ENCODE data around the gene SNAI3. TPM values are rescaled to one million over a fixed set of nuclear protein-coding genes. Genes with fewer than 3 reads are reported as not detected.
A peak's percentile ranks its signal among the peaks of the same experiment; 100 is the strongest.

Gene SNAI3
- total RNA-seq, 1 experiment from 2014 or later = 9.1 TPM

DNA sequence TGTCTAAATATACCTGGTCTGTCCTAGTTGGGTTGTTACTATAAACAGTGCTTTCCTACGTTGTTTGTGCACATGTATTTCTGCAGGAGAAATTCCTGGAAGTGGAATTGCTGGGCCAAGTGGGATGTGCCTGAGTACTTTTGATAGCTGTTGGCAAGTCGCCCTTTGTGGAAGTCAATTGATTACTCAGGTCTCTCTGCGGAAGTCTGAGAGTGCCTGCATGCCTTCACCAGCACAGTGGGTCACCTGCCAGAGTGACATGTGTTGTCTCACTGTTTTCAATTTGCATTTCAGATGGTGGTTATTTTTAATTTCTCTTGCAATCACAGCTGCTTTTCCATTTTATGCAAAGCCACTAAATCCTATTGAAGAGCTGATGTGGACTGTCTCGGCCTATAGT, 21.2 kb downstream of the SNAI3 start:
- ChIA-PET POLR2A (no interaction called here), CTCF (interaction anchor here (0.9 to 1.5 kb wide), 2 partner anchors 10 to 20 kb away, joined by 3 to 4 read pairs; no protein-coding TSS in a partner anchor)
- ATAC-seq (no peak), DNase-seq (ENCODE audit: low spot score) (no peak)
- peaks cover 14% of the 10 kb centered on the region for H3K36me3 Mint-ChIP-seq
- H3K27me3 Mint-ChIP-seq (ENCODE audit: low read depth) = no peaks in the 10 kb centered on the region; the same call in 1 of the 2 replicates
- peaks cover 17% of the 10 kb centered on the region for H3K4me1 Mint-ChIP-seq
- TF ChIP-seq GTF2I (CRISPR knock-in tag; conservative IDR thresholded peaks at IDR 0.05) (no peak), CBFB (CRISPR knock-in tag; IDR thresholded peaks at IDR 0.05; ENCODE audit: low read depth) (no peak), TEAD1 (CRISPR knock-in tag; IDR thresholded peaks at IDR 0.05) (no peak), SOX15 (CRISPR knock-in tag; IDR thresholded peaks at IDR 0.05) (no peak), ZNF416 (CRISPR knock-in tag; IDR thresholded peaks at IDR 0.05) (no peak), ZNF138 (CRISPR knock-in tag; conservative IDR thresholded peaks at IDR 0.05) (no peak), ZNF317 (CRISPR knock-in tag; IDR thresholded peaks at IDR 0.05; ENCODE audit: borderline replicate concordance, low read depth) (no peak), PRRX2 (CRISPR knock-in tag; IDR thresholded peaks at IDR 0.05) (no peak), ETV6 (CRISPR knock-in tag; IDR thresholded peaks at IDR 0.05) (no peak), TP53 (CRISPR knock-in tag; IDR thresholded peaks at IDR 0.05) (no peak)
- TF ChIP-seq, protein P1, sequence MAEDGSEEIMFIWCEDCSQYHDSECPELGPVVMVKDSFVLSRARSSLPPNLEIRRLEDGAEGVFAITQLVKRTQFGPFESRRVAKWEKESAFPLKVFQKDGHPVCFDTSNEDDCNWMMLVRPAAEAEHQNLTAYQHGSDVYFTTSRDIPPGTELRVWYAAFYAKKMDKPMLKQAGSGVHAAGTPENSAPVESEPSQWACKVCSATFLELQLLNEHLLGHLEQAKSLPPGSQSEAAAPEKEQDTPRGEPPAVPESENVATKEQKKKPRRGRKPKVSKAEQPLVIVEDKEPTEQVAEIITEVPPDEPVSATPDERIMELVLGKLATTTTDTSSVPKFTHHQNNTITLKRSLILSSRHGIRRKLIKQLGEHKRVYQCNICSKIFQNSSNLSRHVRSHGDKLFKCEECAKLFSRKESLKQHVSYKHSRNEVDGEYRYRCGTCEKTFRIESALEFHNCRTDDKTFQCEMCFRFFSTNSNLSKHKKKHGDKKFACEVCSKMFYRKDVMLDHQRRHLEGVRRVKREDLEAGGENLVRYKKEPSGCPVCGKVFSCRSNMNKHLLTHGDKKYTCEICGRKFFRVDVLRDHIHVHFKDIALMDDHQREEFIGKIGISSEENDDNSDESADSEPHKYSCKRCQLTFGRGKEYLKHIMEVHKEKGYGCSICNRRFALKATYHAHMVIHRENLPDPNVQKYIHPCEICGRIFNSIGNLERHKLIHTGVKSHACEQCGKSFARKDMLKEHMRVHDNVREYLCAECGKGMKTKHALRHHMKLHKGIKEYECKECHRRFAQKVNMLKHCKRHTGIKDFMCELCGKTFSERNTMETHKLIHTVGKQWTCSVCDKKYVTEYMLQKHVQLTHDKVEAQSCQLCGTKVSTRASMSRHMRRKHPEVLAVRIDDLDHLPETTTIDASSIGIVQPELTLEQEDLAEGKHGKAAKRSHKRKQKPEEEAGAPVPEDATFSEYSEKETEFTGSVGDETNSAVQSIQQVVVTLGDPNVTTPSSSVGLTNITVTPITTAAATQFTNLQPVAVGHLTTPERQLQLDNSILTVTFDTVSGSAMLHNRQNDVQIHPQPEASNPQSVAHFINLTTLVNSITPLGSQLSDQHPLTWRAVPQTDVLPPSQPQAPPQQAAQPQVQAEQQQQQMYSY (CRISPR knock-in tag; IDR thresholded peaks at IDR 0.05) = no peak
- TF ChIP-seq, protein P2, sequence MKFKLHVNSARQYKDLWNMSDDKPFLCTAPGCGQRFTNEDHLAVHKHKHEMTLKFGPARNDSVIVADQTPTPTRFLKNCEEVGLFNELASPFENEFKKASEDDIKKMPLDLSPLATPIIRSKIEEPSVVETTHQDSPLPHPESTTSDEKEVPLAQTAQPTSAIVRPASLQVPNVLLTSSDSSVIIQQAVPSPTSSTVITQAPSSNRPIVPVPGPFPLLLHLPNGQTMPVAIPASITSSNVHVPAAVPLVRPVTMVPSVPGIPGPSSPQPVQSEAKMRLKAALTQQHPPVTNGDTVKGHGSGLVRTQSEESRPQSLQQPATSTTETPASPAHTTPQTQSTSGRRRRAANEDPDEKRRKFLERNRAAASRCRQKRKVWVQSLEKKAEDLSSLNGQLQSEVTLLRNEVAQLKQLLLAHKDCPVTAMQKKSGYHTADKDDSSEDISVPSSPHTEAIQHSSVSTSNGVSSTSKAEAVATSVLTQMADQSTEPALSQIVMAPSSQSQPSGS (CRISPR knock-in tag; IDR thresholded peaks at IDR 0.05; ENCODE audit: borderline replicate concordance, low read depth) = no peak
- TF ChIP-seq, protein P3, sequence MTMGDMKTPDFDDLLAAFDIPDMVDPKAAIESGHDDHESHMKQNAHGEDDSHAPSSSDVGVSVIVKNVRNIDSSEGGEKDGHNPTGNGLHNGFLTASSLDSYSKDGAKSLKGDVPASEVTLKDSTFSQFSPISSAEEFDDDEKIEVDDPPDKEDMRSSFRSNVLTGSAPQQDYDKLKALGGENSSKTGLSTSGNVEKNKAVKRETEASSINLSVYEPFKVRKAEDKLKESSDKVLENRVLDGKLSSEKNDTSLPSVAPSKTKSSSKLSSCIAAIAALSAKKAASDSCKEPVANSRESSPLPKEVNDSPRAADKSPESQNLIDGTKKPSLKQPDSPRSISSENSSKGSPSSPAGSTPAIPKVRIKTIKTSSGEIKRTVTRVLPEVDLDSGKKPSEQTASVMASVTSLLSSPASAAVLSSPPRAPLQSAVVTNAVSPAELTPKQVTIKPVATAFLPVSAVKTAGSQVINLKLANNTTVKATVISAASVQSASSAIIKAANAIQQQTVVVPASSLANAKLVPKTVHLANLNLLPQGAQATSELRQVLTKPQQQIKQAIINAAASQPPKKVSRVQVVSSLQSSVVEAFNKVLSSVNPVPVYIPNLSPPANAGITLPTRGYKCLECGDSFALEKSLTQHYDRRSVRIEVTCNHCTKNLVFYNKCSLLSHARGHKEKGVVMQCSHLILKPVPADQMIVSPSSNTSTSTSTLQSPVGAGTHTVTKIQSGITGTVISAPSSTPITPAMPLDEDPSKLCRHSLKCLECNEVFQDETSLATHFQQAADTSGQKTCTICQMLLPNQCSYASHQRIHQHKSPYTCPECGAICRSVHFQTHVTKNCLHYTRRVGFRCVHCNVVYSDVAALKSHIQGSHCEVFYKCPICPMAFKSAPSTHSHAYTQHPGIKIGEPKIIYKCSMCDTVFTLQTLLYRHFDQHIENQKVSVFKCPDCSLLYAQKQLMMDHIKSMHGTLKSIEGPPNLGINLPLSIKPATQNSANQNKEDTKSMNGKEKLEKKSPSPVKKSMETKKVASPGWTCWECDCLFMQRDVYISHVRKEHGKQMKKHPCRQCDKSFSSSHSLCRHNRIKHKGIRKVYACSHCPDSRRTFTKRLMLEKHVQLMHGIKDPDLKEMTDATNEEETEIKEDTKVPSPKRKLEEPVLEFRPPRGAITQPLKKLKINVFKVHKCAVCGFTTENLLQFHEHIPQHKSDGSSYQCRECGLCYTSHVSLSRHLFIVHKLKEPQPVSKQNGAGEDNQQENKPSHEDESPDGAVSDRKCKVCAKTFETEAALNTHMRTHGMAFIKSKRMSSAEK (CRISPR knock-in tag; IDR thresholded peaks at IDR 0.05; ENCODE audit: borderline replicate concordance) = no peak
- TF ChIP-seq, protein P4, sequence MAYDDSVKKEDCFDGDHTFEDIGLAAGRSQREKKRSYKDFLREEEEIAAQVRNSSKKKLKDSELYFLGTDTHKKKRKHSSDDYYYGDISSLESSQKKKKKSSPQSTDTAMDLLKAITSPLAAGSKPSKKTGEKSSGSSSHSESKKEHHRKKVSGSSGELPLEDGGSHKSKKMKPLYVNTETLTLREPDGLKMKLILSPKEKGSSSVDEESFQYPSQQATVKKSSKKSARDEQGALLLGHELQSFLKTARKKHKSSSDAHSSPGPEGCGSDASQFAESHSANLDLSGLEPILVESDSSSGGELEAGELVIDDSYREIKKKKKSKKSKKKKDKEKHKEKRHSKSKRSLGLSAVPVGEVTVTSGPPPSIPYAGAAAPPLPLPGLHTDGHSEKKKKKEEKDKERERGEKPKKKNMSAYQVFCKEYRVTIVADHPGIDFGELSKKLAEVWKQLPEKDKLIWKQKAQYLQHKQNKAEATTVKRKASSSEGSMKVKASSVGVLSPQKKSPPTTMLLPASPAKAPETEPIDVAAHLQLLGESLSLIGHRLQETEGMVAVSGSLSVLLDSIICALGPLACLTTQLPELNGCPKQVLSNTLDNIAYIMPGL (CRISPR knock-in tag; IDR thresholded peaks at IDR 0.05) = no peak
- TF ChIP-seq, protein P5, sequence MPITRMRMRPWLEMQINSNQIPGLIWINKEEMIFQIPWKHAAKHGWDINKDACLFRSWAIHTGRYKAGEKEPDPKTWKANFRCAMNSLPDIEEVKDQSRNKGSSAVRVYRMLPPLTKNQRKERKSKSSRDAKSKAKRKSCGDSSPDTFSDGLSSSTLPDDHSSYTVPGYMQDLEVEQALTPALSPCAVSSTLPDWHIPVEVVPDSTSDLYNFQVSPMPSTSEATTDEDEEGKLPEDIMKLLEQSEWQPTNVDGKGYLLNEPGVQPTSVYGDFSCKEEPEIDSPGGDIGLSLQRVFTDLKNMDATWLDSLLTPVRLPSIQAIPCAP (CRISPR knock-in tag; IDR thresholded peaks at IDR 0.05) = no peak
- peak overlapping the region; percentile 80 for H3K27ac Mint-ChIP-seq
- H3K4me3 Mint-ChIP-seq = peak overlapping the region; percentile 21
- H3K9me3 Mint-ChIP-seq = peaks cover 7% of the 10 kb centered on the region
